HG02884 (cell line): Measurements from ENCODE around the gene NRIP1.
"Not testable (repeated sequence)": the region's sequence is repeated elsewhere in the genome, so short reads cannot be mapped to it uniquely, and the experiment has no call there.

Experiments used
- ATAC-seq: cut with Tn5 transposase; IDR thresholded peaks from one replicate; pipeline ENCODE4 v1.9.1; 2021; ENCODE audit warnings: mild to moderate bottlenecking, moderate library complexity; ENCODE audit not compliant: unreplicated experiment

NRIP1 gene

DNA sequence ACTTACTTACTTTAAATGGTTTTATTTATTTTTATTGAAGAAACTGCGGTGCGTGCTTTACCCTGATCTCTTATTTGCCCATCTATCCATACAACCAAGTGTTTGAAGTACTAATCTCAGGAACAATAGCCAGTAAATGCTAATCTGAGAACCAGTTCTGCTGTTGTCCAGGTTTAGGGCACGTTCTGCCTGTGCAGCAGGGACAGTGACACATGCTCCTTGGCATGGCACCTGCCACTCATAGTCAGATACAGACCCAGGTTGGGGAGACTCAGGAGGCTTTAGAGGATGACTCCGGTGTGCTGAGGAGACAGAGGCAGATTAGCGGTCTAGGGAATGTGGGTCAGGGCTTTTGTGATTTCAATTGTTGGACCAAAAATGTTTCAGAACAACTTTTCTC is 83.6 kb downstream of the NRIP1 start:
- no peak for ATAC-seq

DNA sequence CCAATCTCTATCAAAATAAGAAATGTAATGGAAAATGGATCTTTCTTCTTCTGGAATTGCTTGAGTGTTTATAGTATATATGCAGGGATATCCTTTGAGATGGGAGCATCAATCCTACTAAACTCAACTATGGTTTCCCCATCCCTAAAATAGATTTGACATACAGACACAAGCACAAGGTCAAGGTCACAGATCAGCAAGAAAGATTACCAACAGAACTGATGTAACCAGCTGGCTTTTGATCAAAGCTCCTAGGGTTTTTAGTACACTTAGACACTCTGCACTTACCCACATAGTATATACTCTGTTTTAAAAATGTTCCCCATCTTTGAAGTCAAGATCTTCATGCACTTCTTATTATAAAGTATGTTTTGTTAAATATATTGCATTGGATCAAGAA is 85.5 kb downstream of the NRIP1 start:
- no peak for ATAC-seq

DNA sequence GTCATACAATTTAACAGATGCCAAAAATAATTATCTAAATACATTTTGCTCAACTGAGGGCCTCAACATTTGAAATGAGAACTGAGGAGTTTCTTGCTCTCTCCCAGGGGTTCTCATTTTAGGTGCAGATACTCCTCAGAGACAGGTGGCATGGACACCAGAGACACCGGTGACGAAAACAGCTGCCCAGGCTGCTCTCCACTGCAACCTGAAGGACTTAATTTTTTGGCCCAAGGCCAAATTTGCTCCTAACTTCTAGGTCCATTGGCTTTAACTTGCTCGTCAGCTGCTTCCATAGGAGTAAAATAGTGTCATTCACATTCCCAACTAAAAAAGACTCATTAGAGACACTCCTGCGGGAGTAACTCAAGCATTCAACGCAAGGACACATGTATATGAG is 87.0 kb downstream of the NRIP1 start:
- no peak for ATAC-seq

DNA sequence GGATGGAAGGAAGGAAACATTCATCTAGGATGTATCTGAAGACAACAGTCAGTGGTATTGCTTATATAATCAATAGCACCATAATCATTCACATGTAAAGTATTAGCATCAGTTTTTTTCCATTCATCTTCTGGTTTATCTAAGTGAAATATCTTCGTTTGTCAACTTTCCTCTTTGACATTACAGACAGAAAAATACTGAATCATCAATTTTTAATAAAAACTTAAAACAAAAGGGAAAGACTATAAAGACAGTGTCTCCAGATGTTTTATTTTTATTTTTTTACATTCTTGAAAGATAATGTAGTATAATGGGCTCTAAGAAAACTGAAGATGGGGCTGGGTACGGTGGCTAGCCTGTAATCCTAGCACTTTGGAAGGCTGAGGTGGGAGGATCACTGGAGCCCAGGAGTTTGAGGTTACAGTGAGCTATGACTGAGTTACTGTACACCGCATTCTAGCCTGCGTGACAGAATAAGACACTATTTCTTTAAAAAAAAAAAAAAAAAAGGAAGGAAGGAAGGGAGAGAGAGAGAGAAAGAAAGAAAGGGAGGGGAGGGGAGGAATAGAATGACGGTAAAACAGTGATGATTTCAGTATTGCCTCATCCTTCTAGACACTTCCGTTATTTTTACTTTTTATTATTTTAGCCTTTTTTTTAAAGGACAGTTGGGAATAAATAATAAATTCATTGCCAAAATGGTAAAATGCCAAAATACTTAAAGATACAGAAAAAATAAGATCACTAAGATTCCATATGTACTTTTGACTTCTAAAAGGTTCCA is 89.5 kb downstream of the NRIP1 start:
- ATAC-seq = no peak

DNA sequence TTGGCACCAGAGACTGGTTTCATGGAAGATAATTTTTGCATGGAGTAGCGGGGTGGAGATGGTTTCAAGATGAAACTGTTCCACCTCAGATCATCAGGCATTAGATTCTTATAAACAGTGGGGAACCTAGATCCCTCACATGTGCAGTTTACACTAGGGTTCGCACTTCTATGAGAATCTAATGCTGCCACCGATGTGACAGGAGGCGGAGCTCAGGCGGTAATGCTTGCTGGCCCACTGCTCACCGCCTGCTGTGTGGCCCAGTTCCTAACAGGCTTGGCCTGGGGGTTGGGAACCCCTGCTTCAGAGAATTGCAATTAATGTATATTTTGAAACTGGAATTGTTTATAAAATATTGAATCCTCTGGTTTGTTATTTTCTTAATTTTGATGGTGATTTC is 92.1 kb downstream of the NRIP1 start:
- no peak for ATAC-seq

DNA sequence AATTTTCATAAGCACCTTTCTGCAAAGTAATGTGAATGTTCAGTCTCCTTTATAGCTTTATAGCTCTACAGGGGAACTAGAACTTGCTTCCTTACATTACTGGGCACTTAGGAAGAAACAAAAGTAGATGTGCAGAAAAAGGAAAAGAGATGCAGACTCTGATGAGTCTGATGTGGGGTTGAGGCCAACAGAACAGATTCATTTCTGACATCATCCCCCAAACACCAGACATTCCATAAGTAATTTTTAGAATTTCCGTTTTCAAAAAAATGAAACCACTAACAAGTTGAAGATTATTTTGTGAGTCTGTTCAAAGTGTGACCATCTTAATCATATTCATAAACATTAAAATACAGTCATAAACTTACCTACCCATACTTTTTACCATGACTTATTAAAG is 96.0 kb downstream of the NRIP1 start:
- ATAC-seq = no peak

DNA sequence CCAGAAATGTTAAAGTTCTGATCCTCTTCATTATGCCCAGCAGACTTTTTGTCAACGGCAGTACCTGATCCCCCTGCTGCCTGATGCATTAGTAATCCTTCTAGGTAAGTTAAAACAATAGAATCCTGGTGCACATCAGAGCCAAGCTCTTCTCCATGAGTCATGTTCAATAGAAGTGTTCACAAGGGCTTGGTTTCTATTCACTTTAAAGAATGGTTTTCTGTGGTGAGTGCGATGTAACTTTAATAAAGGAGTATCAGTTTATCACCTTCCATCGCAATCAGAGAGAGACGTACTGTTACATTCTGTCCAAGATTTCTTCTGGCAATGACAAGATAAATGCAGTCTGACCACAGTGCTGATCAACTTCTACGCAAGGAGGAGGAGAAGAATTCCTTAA is 96.8 kb downstream of the NRIP1 start:
- ATAC-seq = no peak

DNA sequence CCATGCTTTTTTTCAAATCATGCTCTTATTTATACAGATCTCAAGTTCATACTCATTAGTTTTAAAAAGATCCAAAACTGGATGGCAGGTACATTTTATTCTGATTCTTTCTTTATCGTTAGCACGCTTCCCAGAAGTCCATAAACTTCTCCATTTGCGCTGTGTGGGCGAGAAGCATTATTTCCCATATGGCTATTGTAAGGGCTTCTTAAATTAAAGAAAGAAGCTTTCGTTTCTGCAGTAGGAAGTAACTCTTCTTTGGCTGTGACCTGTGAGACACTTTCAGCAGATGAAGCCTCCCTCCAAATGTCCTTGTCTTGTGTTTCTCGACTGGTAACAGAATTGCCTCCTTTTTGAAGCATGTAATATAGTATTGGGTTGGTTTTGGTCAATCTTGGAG is 100.2 kb downstream of the NRIP1 start:
- no peak for ATAC-seq

DNA sequence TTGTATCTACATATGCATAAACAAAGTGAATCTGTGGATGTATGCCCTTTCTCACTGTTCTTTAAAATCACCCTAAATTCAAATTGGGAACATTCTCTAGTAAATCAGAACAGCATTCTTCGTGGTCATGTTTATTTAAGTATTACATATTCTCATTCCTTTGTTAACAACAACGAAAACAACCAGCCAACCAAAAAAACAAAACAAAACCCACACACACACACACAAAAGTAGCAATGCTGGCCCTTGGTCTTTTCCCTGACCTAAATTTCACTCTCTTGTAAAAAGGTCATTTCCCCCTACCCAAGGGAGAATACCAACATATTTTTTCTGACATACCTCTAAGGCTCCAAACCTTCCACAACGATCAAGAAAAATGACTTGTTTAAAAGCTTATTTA is 102.6 kb downstream of the NRIP1 start:
- no peak for ATAC-seq

DNA sequence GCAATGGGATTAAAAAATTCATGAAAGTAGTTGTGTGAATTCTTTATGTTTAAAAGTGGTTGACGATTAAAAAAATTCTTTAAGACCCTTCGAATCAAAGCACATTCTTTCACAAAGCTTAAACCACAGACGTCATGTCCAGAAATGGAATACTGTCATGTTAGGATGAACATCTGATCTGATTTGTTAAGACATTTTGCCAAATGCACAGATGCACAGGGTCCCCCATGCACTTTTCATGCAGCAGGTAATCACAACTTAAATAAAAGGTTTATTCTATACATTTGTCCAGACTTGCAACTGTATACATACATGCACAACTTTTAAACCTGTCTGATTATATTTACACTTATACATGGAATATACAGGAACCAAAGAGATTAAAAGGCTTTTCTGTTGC is 103.3 kb downstream of the NRIP1 start:
- ATAC-seq = no peak

DNA sequence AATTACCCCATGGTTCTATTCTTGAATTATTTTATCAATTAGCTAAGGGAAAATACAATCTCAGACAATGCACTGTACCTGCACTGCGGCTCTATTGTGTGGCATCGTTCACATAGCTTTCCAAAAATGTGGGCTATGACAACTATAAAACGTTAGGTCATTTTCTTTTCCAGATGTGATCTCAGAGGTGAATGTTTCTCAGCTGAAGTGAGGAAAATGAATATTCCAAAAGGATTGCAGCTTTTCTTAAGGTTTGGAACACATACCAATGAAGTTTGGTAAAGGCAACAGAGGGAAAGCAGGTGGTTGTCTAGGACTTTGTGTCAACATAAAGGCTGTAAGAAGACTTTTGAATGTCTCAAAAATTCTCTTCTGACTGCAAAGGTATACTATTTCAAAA is 105.5 kb downstream of the NRIP1 start:
- no peak for ATAC-seq

DNA sequence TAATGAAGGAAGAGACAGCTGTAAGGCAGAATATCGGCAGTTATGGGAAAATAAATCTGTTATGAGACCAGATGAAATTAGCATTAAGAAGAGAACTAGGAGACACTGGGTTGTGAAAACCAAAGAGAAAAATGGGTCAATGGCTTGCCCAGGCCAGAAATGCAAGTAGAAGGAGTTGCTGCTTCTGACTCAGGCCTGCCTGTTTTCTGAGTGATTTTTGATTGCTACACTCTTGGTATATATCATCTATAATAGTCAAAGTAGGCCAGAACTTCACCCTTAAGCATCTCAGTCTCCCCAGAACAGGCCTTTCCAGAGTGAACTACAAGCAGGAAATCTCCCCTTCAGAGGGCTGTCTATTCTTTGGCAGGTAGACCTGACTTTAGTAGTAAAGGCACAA is 107.0 kb downstream of the NRIP1 start:
- no peak for ATAC-seq

DNA sequence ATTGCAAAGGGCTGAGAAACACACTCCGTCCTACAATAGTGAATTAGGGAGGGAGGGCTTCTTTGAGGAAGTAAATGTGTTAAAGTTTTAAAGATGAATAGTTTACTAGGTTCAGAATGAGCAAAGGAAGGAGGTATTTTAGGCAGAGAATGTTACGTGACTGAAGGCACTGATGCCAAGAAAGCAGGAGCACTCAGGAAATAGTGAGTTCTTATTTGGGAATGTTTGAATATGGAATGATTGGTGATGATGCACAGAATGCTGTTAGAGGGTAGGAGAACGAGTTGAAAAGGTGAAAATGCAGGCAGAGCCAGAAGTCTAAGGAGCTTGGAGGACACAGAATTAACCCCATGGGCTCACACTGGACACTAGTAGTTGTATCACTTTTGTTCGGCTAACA is 108.0 kb downstream of the NRIP1 start:
- no peak for ATAC-seq

DNA sequence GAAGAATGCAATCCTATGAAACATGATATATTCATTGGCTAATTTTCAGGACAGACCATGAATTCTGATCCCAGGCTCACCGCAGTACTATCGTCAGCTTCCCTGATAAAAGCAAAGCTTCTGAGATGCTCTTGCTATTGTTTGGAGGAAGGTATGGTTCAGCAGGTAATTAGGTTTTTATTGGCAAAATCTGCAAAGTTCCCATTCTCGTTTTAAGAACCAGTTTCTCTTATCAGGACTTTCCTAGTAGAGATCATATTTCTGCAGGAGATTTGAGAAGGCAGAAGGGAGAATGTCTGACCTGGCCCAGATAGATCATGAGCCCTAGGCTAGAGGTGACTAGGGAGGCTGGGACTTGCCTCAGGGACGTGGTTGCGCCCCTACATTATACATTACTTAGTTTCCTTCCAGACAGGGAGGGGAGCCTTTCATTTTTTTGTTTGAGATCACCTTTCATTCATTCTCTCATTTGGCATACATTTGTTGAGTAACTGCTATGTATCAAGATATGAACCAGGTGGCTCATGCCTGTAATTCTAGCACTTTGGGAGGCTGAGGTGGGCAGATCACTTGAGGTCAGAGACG is 108.8 kb downstream of the NRIP1 start:
- no peak for ATAC-seq

DNA sequence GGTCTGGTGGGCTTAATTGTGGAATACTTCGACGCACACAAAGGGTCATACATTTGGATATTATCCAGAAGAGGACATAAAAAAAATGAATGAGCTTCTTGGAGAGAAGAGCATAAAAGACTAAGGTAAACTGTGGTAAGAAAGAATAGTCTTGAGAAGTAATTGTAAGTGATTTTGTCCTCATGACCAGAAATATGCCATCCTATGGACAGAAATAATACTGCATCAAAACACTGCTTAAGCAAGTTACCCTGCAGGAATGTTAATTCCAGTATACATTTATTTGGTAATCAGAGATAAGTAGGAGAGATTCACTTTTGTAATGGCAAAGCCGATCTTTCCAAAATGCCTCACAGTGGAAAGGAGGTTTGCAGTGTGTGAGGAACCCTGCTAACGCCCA is 111.9 kb downstream of the NRIP1 start:
- no peak for ATAC-seq

DNA sequence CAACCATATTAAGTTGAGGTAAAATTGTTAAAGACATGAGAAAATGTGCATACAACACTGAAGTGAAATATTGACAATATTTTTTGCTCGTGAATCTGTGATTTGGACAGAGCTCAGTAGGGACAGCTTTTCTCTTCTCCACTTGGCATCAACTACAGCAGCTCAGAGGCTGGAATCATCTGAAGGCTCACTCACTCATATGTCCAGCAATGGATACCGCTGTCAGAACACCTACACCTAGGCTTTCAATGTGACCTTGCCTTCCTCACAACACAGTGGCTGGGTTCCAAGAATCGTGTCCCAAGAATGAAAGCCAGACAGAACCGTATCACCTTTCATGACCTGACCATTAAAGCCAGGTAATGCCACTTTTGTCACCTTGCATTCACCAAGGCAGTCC is 115.2 kb downstream of the NRIP1 start:
- no peak for ATAC-seq

DNA sequence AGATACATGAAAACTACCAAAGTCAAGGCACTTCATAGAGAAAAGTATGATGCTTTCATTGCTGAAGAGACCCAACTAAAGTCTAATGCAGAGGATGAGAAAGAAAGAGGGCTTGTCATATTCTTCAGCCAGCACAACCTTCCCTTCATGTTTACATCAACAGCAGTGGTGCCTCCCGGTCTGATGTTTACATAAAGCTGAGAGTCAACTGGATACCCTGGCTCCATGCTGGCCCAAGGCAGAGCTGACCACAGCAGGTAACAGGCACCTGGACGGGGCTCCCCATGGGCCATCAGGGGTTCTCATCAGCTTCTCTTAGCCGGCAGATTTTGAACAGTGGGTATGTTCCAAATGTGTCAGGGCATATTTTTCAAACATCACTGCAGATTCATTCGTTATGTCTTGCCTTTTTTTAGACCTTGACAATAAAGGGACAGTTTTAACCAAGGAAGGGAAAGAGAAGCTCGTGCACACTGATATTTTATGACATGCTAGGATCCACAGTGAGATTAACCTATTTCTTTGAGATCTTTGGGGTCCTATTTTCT is 117.1 kb downstream of the NRIP1 start:
- ATAC-seq = no peak

DNA sequence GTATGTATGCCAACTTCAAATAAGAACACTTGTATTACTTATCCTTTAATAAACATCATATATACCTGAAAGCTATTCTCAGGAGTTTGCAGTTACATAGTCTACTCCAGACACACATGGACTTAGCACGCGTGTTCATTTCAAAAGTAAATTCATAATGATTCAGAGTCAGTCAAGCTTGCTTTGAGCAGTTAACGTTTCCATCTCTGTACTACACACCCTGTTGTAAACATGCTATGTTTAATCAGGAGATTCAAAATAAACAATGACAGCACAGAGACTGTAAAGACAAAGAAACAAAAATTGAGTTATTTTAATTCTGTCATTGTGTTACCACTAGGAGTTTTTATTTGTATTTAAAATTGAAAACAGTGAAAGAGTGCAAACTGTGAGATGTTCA is 119.6 kb downstream of the NRIP1 start:
- ATAC-seq = no peak

DNA sequence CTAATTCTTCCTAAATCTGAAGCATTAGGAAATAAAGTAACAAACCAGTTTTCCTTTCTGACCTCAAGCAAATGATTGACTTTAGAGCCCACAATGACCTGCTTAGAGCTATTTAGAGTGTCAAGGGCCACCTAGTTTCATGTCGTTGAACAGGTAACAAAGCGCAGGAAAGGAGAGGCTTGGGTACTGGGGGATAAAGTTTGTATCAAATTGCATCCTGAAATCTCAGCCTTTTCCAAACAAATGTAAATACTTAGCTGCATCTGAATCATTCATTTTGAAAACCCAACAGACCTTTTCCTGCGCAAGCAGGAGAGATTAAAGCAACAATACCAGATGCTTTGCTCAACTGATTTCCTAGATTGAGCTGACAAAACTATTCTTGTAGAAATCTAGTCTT is 121.2 kb downstream of the NRIP1 start:
- no peak for ATAC-seq

DNA sequence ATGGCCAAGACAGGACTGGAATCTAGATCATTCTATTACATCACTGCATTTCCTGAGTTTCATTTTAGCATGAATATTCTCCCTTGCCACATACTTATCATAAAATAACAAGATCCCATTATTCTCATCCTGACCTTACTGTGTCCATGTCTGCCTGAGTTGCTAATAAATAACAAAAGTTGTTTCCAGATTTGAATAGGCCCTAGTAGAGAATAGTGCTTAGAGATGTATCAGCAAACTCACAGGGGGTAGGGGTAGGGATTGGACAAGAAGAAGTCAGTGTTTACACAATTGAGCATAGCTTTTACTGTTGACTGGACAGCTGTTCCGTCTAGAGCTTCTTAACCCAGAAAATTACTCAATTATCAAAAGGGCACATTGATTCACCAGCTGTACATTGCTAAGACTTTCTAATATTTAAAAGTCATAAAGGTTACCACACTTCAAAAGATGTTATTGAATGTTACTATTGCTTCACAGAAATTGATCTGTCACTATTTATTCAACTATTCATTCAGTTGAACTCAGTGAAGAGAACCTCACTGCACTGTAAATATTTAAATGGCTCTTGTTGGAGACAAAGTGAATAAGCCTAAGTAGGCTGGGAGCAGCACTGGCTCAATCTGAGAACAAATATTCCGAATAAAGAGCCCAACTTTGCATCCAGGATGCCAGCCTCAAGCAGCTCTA is 121.9 kb downstream of the NRIP1 start:
- no peak for ATAC-seq

DNA sequence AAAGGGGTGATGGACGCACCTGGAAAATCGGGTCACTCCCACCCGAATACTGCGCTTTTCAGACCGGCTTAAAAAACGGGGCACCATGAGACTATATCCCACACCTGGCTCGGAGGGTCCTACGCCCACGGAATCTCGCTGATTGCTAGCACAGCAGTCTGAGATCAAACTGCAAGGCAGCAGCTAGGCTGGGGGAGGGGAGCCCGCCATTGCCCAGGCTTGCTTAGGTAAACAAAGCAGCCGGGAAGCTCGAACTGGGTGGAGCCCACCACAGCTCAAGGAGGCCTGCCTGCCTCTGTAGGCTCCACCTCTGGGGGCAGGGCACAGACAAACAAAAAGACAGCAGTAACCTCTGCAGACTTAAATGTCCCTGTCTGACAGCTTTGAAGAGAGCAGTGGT is 137.5 kb downstream of the NRIP1 start:
- not testable (repeated sequence) for ATAC-seq

DNA sequence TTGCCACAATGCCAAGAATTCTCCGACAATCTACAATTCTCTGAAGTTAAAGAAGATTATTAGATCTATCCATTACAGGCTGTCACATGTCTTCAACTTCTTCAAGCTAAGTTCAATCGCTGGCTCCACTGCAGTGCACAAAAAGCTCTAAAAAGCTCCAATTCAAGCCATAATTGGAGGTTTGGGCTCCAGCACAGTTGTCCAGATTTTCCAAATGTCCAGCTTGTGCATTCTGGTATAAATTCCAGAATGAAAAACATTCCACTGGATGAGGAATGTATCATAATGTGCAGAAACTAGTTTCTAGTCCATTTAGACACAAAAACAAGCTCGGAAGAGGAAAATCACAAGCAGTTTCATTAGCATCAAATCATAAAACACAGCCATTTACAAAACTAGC is 138.6 kb downstream of the NRIP1 start:
- ATAC-seq = no peak
